Activated CD8-positive, alpha-beta memory T cell treated with anti-CD3 and anti-CD28 coated beads, Interleukin-2, amount 50 U/mL, for 1 hour (primary cell): Measurements from ENCODE around the gene MYO1D.
"Not testable (repeated sequence)": the region's sequence is repeated elsewhere in the genome, so short reads cannot be mapped to it uniquely, and the experiment has no call there.

Experiments
- DNase-seq: peaks from one replicate; pipeline ENCODE4 v3.0.0-alpha.2; 2020; ENCODE audit errors: extremely low read depth

MYO1D gene

GRCh38 chr17:32777436-32777835 lies 99.5 kb downstream of the MYO1D start:
- DNase-seq, result no peak

GRCh38 chr17:32774695-32775084 lies 102.2 kb downstream of the MYO1D start:
- DNase-seq, result no peak

- DNase-seq, result no peak
These were observed 102.8 kb downstream of the MYO1D start for GRCh38 chr17:32773856-32774694.

- DNase-seq, result no peak
These were observed 104.4 kb downstream of the MYO1D start for GRCh38 chr17:32772453-32773025.

- DNase-seq, result no peak
These were observed 105.5 kb downstream of the MYO1D start for GRCh38 chr17:32771396-32771795.

GRCh38 chr17:32769846-32770245 lies 107.1 kb downstream of the MYO1D start:
- no peak for DNase-seq

GRCh38 chr17:32763855-32764439 lies 113.0 kb downstream of the MYO1D start:
- no peak for DNase-seq

GRCh38 chr17:32759476-32759875 lies 117.4 kb downstream of the MYO1D start:
- no peak for DNase-seq

GRCh38 chr17:32757963-32758362 lies 119.0 kb downstream of the MYO1D start:
- no peak for DNase-seq

GRCh38 chr17:32756696-32757095 lies 120.2 kb downstream of the MYO1D start:
- DNase-seq, result no peak

- no peak for DNase-seq
These were observed 121.7 kb downstream of the MYO1D start for GRCh38 chr17:32755045-32755805.

GRCh38 chr17:32752934-32753333 lies 124.0 kb downstream of the MYO1D start:
- DNase-seq, result no peak

- DNase-seq, result no peak
These were observed 129.1 kb downstream of the MYO1D start for GRCh38 chr17:32747856-32748255.

- no peak for DNase-seq
These were observed 130.2 kb downstream of the MYO1D start for GRCh38 chr17:32746698-32747097.

- DNase-seq, result no peak
These were observed 130.6 kb downstream of the MYO1D start for GRCh38 chr17:32746280-32746679.

- DNase-seq, result no peak
These were observed 134.0 kb downstream of the MYO1D start for GRCh38 chr17:32742681-32743538.

- no peak for DNase-seq
These were observed 135.5 kb downstream of the MYO1D start for GRCh38 chr17:32741381-32741780.

GRCh38 chr17:32739722-32740121 lies 137.2 kb downstream of the MYO1D start:
- no peak for DNase-seq

- DNase-seq, result not testable (repeated sequence)
These were observed 137.8 kb downstream of the MYO1D start for GRCh38 chr17:32739151-32739550.

- no peak for DNase-seq
These were observed 143.5 kb downstream of the MYO1D start for GRCh38 chr17:32733401-32733800.

- DNase-seq, result no peak
These were observed 144.0 kb downstream of the MYO1D start for GRCh38 chr17:32732900-32733299.
